Measurements from ENCODE around the gene CLDN4.
"Not testable (repeated sequence)": the region's sequence is repeated elsewhere in the genome, so short reads cannot be mapped to it uniquely, and the experiment has no call there.

CLDN4 gene

DNA sequence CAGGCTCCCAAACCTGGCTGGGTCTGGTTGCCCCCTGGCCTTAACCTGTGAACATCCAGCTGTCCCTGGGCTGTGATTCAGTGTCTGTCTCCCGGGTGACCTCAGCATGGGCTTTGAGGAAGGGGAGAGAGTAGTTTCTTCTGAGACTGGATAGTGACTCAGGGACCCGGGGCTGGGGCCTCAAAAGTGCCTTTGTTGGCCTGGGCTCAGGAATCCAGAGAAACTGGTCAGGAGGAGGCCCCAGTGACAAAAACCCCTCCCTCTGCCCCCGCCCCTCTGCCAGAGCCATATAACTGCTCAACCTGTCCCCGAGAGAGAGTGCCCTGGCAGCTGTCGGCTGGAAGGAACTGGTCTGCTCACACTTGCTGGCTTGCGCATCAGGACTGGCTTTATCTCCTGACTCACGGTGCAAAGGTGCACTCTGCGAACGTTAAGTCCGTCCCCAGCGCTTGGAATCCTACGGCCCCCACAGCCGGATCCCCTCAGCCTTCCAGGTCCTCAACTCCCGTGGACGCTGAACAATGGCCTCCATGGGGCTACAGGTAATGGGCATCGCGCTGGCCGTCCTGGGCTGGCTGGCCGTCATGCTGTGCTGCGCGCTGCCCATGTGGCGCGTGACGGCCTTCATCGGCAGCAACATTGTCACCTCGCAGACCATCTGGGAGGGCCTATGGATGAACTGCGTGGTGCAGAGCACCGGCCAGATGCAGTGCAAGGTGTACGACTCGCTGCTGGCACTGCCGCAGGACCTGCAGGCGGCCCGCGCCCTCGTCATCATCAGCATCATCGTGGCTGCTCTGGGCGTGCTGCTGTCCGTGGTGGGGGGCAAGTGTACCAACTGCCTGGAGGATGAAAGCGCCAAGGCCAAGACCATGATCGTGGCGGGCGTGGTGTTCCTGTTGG is at the start of gene CLDN4:
Gene CLDN4, plus strand, starts transcription at position 316 of the 903 bp plus-strand sequence. Its CDS starts 206 bp downstream, at position 522.
- DNase-seq: peak; percentile 77 to 86

- DNase-seq: no peak
These were observed 44.2 kb upstream of the CLDN4 start for GRCh38 chr7:73786588-73786987.

DNA sequence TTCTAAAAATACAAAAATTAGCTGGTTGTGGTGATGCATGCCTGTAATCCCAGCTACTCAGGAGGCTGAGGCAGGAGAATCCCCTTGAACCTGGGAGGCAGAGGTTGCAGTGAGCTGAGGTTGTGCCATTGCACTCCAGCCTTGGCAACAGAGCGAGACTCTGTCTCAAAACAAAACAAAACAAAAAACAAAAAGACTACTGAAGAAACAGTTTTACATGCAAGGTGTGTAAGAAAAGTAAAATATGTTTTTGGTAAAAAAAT is 43.1 kb upstream of the CLDN4 start:
- DNase-seq: not testable (repeated sequence)

- DNase-seq: no peak
These were observed 41.7 kb upstream of the CLDN4 start for GRCh38 chr7:73789051-73789450.

DNA sequence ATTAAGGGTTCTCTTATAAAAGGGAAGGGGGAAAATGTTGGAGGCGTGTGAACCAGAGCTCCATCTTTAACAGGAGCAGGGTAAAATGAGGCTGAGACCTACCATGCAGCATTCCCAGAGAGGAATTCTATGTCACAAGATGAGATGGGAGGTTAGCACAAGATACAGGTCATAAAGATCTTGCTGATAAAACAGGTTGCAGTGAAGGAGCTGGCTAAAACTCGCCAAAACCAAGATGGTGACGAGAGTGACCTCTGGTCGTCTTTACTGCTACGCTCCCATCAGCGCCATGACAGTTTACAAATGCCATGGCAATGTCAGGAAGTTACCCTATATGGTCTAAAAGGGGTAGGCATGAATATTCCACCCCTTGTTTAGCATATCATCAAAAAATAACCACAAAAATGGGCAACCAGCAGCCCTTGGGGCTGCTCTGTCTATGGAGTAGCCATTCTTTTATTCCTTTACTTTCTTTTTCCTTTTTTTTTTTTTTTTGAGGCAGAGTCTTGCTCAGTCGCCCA is 39.6 kb upstream of the CLDN4 start:
- DNase-seq: not testable (repeated sequence)

DNA sequence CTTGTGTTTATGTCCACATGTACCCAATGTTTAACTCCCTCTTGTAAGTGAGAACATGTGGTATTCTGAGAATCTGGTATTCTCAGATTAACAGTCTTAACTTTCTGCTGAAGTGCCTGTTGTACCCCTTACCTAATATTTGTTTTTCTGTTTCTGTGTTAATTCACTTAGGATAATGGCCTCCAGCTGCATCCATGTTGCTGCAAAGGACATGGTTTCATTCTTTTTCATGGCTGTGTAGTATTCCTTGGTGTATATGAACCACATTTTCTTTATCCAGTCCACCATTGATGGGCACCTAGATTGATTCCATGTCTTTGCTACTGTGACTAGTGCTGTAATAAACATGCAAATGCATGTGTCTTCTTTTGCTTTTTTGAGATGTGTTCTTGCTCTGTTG is 35.6 kb upstream of the CLDN4 start:
- not testable (repeated sequence) for DNase-seq

GRCh38 chr7:73796656-73797055 is 34.1 kb upstream of the CLDN4 start:
- DNase-seq: not testable (repeated sequence)

DNA sequence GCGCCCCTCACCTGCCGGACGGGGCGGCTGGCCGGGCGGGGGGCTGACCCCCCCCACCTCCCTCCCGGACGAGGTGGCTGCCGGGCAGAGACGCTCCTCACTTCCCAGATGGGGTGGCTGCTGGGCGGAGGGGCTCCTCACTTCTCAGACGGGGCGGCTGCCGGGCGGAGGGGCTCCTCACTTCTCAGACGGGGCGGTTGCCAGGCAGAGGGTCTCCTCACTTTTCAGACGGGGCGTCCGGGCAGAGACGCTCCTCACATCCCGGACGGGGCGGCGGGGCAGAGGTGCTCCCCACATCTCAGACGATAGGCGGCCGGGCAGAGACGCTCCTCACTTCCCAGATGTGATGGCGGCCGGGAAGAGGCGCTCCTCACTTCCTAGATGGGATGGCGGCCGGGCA is 33.6 kb upstream of the CLDN4 start:
- not testable (repeated sequence) for DNase-seq

DNA sequence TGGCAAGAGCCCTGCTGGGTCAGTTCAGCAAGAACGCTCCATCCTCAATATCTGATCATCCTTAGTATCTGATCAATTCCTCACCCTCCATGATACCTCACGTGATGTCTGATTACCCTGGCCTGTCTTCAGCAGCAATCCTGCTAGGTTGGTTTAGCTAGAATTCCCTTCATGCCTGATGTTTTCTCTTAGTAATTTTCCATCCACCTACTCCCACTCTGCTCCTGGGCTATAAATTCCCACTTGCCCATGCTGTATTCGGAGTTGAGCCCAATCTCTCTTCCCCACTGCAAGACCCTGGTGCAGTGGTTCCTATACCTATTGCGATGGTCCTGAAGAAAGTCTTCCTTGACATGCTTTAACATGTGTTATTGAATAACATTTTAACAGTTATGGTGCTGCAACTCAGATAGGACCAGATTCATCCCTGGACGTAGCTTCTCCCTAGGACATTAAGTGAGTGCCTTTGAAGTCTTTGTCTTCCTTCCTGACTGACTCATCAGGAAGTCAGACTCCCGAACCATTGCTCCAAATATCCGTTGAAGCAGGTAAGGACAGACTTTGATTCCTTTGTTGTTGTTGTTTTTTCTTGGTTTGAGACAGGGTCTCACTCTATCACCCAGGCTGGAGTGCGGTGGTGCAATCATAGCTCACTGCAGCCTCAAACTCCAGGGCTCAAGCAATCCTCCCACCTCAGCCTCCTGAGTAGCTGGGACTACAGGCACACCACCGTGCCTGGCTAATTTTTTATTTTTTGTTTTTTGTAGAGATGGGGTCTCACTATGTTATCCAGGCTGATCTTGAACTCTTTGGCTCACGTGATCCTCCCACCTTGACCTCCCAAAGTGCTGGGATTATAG is 31.3 kb upstream of the CLDN4 start:
- DNase-seq: no peak

- no peak for DNase-seq
These were observed 29.2 kb upstream of the CLDN4 start for GRCh38 chr7:73801577-73801976.

DNA sequence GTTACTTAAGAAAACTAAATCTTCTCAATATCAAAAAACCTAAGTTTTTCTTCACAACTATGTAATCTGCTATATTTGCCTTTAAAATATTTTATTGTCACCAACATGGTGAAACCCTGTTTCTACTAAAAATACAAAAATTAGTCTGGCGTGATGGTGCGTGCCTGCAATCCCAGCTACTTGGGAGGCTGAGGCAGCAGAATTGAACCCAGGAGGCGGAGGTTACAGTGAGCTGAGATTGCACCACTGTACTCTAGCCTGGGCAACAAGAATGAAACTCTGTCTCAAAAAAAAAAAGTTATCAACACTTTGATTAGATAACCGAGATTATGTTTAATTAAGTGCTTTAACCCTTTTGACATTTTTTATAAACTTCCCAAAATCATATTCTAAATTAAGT is 28.3 kb upstream of the CLDN4 start:
- DNase-seq: no peak

- no peak for DNase-seq
These were observed 21.3 kb upstream of the CLDN4 start for GRCh38 chr7:73809467-73809951.

DNA sequence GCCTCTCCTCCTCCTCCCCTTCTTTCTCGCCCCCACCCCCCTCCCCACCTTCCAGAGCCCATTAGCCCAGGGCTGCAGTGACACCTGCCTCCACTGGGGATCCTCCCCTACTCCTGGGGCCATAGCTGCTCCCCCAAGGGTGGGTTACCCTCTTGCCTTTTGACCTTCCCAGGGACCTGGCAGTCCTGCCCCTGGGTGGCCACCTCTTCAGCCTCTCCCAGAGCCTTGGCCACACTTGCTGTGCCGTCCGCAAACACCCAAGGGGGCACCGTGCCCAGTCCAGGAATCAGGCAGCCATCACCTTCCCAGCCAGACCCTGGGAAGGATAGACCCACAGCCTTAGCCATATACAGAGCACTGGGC is 19.8 kb upstream of the CLDN4 start:
- no peak for DNase-seq

- DNase-seq: peak; percentile 22 to 63
These were observed 19.0 kb upstream of the CLDN4 start for GRCh38 chr7:73811760-73812168.

GRCh38 chr7:73812996-73813395 is 17.8 kb upstream of the CLDN4 start:
- DNase-seq: no peak

DNA sequence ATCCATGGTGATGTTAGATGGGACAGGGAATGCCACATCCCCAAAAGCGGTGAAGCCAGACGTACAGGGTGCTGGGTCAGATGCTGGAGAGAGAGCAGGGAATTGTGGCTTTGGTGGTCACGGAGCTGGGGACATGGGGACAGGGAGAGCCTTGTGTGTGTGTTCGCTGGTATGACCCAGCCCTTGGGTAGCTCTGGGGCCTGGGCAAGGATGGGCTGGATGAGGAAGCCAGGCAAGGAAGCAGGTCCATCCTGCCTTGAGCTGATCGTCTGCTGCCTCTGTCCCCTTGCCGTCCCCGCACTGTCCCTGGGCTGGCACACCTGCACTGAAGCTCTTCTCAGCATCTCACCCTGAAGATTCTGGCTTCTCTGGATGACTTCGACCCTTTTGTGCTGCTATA is 15.4 kb upstream of the CLDN4 start:
- no peak for DNase-seq

- no peak for DNase-seq
These were observed 13.7 kb upstream of the CLDN4 start for GRCh38 chr7:73817121-73817520.

DNA sequence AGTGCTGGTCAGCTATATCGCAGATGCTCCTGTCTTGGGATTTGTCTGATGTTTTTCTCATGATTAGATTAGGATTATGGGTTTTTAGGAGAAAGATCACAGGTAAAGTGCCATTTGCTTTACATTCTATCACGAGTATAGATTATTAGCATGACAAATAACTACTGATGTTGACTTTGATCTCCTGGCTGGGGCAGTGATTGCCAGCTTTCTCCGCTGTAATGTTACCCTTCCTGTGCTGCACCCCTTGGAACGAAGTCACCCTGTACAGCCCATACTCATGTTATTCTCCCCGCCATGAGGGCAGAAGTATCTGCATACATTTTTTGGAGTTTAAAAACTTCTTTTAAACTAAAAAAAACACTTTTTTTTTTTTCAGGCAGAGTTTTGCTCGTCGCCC is 10.8 kb upstream of the CLDN4 start:
- no peak for DNase-seq

- peak; percentile 41 to 71 for DNase-seq
These were observed 9.1 kb upstream of the CLDN4 start for GRCh38 chr7:73821597-73822285.

- DNase-seq: peak in 1 of 2 experiments; percentile 29
These were observed 8.2 kb upstream of the CLDN4 start for GRCh38 chr7:73822319-73823173.

DNA sequence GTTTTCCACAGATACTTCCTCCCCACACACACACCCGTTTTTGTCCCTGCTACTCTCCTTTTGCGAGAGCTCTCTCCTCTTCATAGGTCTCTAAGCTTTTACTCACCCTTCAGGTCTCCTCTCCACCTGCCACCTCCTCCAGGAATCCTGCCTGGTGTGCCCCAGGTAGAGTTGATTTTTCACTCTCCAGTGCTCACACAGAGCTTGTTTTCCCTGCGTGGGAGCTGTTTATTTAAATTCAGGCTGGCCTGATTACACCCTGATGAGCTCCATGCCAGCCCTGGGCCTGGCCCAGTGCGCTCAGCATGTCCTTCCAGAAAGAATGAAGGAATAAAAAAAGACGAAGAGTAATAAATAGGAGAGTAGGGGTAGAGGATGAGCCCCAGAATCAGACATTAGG is 7.5 kb upstream of the CLDN4 start:
- DNase-seq: no peak
